HepG2 (cell line): ENCODE results near the gene DDAH2. TPM values are rescaled to one million over a fixed set of nuclear protein-coding genes. Genes with fewer than 3 reads are reported as not detected.

Source experiments
- ATAC-seq: fragments of 200-7000 bp; cut with Tn5 transposase; 3 replicates; pipeline ENCODE4 v1.9.1; 2020; ENCODE audit warnings: mild to moderate bottlenecking, moderate library complexity
- BruUV-seq: library from RNA; stranded (reverse); fragments of 400-500 nt; replicated peaks from 2 replicates; lab custom pipeline; 2021; lab: Mats Ljungman, UMichigan
- CTCF ChIA-PET: fragments of 300-600 bp; formaldehyde crosslinking; extraction: SDS; loops from one replicate; lab custom pipeline; 2021; ENCODE audit warnings: low total read pairs, inconsistent platforms, low intra/inter-chr PET ratio; lab: Yijun Ruan, JAX
- POLR2A ChIA-PET: fragments of 350-600 bp; sonication (Branson Sonifier 250); formaldehyde crosslinking; loops from one replicate; lab custom pipeline; 2020; ENCODE audit warnings: antibody characterized with exemption, inconsistent platforms; lab: Yijun Ruan, JAX
- DNase-seq: peaks from one replicate; pipeline ENCODE4 v3.0.0-alpha.2; 2015; ENCODE audit warnings: low spot score
- FAIRE-seq: peaks from 3 replicates; lab custom pipeline; 2011; peaks lifted over from hg19 to GRCh38; lab: Jason Lieb, UNC
- H2AFZ ChIP-seq: one replicate; pipeline ENCODE4 v1.6.1; 2011; ENCODE audit warnings: low read length, inconsistent platforms
- H3K27ac ChIP-seq: fragments of 300-600 bp; 3 replicates; pipeline ENCODE4 v1.8.0; 2011; ENCODE audit warnings: mixed run types, mild to moderate bottlenecking, mixed read lengths, low read length, inconsistent platforms; ENCODE audit not compliant: insufficient read depth; ENCODE audit errors: extremely low read length
- H3K27me3 ChIP-seq, 2 experiments: fragments of 200-600 bp in 1 of 2; 2 replicates in 1 of 2; 3 replicates in 1 of 2; pipeline versions ENCODE4 v1.6.0 to v1.8.0; 2011; ENCODE audit warnings: low read length in 2 of 2, mild to moderate bottlenecking in 2 of 2, moderate library complexity in 2 of 2, inconsistent platforms in 1 of 2; ENCODE audit not compliant: insufficient read depth in 2 of 2, control insufficient read depth in 1 of 2
- H3K36me3 ChIP-seq, 2 experiments: fragments of 200-600 bp in 1 of 2; replicated peaks in 1 of 2; 2 replicates in 1 of 2; 3 replicates in 1 of 2; pipeline versions ENCODE4 v1.5.1 to v1.8.0; 2011; ENCODE audit warnings: low read length in 2 of 2, inconsistent platforms in 1 of 2; ENCODE audit not compliant: insufficient read depth in 2 of 2, control insufficient read depth in 1 of 2
- H3K4me1 ChIP-seq: 2 replicates; pipeline ENCODE4 v1.5.1; 2012; ENCODE audit warnings: low read length, inconsistent platforms; ENCODE audit not compliant: insufficient read depth
- H3K4me2 ChIP-seq: 2 replicates; pipeline ENCODE4 v1.6.0; 2011; ENCODE audit warnings: low read depth, low read length, inconsistent platforms
- H3K4me3 ChIP-seq, 3 experiments: fragments of 200-600 bp in 1 of 3; sonication (generic), shearing (Covaris generic) in 1 of 3; replicated peaks in 1 of 3; 2 replicates each; pipeline ENCODE4 v1.5.1; 2011 to 2016; ENCODE audit warnings: low read length in 3 of 3, inconsistent platforms in 2 of 3, low read depth in 2 of 3, mild to moderate bottlenecking in 2 of 3, control low read depth in 1 of 3, mixed read lengths in 1 of 3; ENCODE audit not compliant: insufficient read depth in 1 of 3
- H3K79me2 ChIP-seq: one replicate; pipeline ENCODE4 v1.6.1; 2011; ENCODE audit warnings: low read length, inconsistent platforms; ENCODE audit not compliant: insufficient read depth
- H3K9ac ChIP-seq: 2 replicates; pipeline ENCODE4 v1.6.0; 2011; ENCODE audit warnings: mild to moderate bottlenecking, low read depth, low read length, inconsistent platforms; ENCODE audit not compliant: insufficient read depth
- H3K9me3 ChIP-seq: 2 replicates; pipeline ENCODE4 v1.5.1; 2012; ENCODE audit warnings: mild to moderate bottlenecking, low read length
- H4K20me1 ChIP-seq: 2 replicates; pipeline ENCODE4 v1.6.0; 2011; ENCODE audit warnings: inconsistent platforms, mild to moderate bottlenecking, low read length, moderate library complexity; ENCODE audit not compliant: insufficient read depth
- ATF7 ChIP-seq, 2 experiments: fragments of 450-650 bp in 1 of 2; sonication (generic) in 1 of 2; formaldehyde crosslinking in 1 of 2; IDR thresholded peaks; 2 replicates each; pipeline versions ENCODE4 v1.4.0 to v1.6.1; 2016 to 2020; ENCODE audit warnings: antibody characterized with exemption in 1 of 2, mild to moderate bottlenecking in 1 of 2, missing genetic modification reagents in 1 of 2
- KLF15 ChIP-seq: sonication (generic); formaldehyde crosslinking; IDR thresholded peaks from 2 replicates; pipeline ENCODE4 v1.8.1; 2023; ENCODE audit warnings: borderline replicate concordance, mild to moderate bottlenecking, inconsistent platforms, missing genetic modification reagents, mixed read lengths
- NFIB ChIP-seq: sonication (generic); formaldehyde crosslinking; IDR thresholded peaks from 2 replicates; pipeline ENCODE4 v1.9.0; 2021; ENCODE audit warnings: missing genetic modification reagents, mild to moderate bottlenecking, borderline replicate concordance
- NR2F6 ChIP-seq, 2 experiments: IDR thresholded peaks; 2 replicates each; pipeline ENCODE4 v1.6.1; 2016; ENCODE audit warnings: antibody characterized with exemption in 1 of 2, mild to moderate bottlenecking in 1 of 2
- POLR2G ChIP-seq: fragments of 200-400 bp; formaldehyde crosslinking; IDR thresholded peaks from 2 replicates; pipeline ENCODE4 v1.6.1; 2018; ENCODE audit warnings: mild to moderate bottlenecking, low read depth, low read length, moderate library complexity
- RFXANK ChIP-seq: IDR thresholded peaks from 2 replicates; pipeline ENCODE4 v1.6.1; 2016
- SAP130 ChIP-seq: IDR thresholded peaks from 2 replicates; pipeline ENCODE4 v1.6.1; 2016; ENCODE audit warnings: low read depth
- SMARCE1 ChIP-seq: fragments of 450-650 bp; IDR thresholded peaks from 2 replicates; pipeline ENCODE4 v1.6.1; 2017; ENCODE audit warnings: borderline replicate concordance
- SP5 ChIP-seq: IDR thresholded peaks from 2 replicates; pipeline ENCODE4 v1.6.1; 2016; ENCODE audit warnings: low read depth, borderline replicate concordance
- SRSF9 ChIP-seq: fragments of 200-400 bp; formaldehyde crosslinking; IDR thresholded peaks from 2 replicates; pipeline ENCODE4 v1.6.1; 2018; ENCODE audit warnings: borderline replicate concordance, mild to moderate bottlenecking, low read depth, low read length; ENCODE audit not compliant: insufficient read depth, poor library complexity, severe bottlenecking
- ZFP82 ChIP-seq: sonication (generic); formaldehyde crosslinking; IDR thresholded peaks from 2 replicates; pipeline ENCODE4 v1.5.1; 2020; ENCODE audit warnings: mild to moderate bottlenecking, missing genetic modification reagents, borderline replicate concordance
- ZNF230 ChIP-seq: sonication (generic); formaldehyde crosslinking; IDR thresholded peaks from 2 replicates; pipeline ENCODE4 v1.4.0; 2020; ENCODE audit warnings: mild to moderate bottlenecking, missing genetic modification reagents
- ZSCAN25 ChIP-seq: sonication (generic); formaldehyde crosslinking; IDR thresholded peaks from 2 replicates; pipeline ENCODE4 v1.8.0; 2022; ENCODE audit warnings: mild to moderate bottlenecking, missing genetic modification reagents
- WGBS: methylation state at CpG from one replicate; pipeline ENCODE4 v1.1.6; 2017; ENCODE audit warnings: low lambda C conversion rate; 5-methylcytosine and 5-hydroxymethylcytosine counted together
- in situ Hi-C: cut with HindIII; loops from 2 replicates; pipeline ENCODE4 v1.10.0; 2017; ENCODE audit warnings: low pct_unique_long_range_greater_than_20kb; ENCODE audit not compliant: extremely low pct_ligation_motif_present
- intact Hi-C: fragments of 100-400 bp; cut with micrococcal nuclease; formaldehyde crosslinking; loops from one replicate; pipeline ENCODE4 v1.10.0; 2022; ENCODE audit not compliant: unreplicated experiment
- polyA plus RNA-seq, 8 experiments: library from polyadenylated mRNA; depleted of rRNA in 3 of 8; stranded (reverse) in 7 of 8; unstranded in 1 of 8; fragments of >200 nt; fragmentation: Illumina TruSeq in 4 of 8; extraction: Trizol in 4 of 8; gene quantifications; 2 replicates each; pipeline versions ENCODE4 v1.2.1 to v1.2.3, GENCODE V29; 2011 to 2016; ENCODE audit warnings: low read depth in 4 of 8, missing spikeins in 1 of 8, mixed read lengths in 1 of 8; ENCODE audit not compliant: insufficient read depth in 1 of 8
- total RNA-seq, 5 experiments: library from RNA; depleted of rRNA; stranded (reverse); fragments of >200 nt; fragmentation: Illumina TruSeq; extraction: Trizol; gene quantifications; 2 replicates each; pipeline ENCODE4 v1.2.3, GENCODE V29; 2016; ENCODE audit warnings: low read depth in 1 of 5
- TF ChIP-seq, protein P1 (sequence below): sonication (generic); formaldehyde crosslinking; IDR thresholded peaks from 2 replicates; pipeline ENCODE4 v1.5.0; 2020; ENCODE audit warnings: mild to moderate bottlenecking, missing genetic modification reagents, moderate library complexity
- TF ChIP-seq, protein P2 (sequence below): sonication (generic); formaldehyde crosslinking; IDR thresholded peaks from 2 replicates; pipeline ENCODE4; 2020; ENCODE audit warnings: missing genetic modification reagents, mild to moderate bottlenecking, borderline replicate concordance
- TF ChIP-seq, protein P3 (sequence below): sonication (generic); formaldehyde crosslinking; IDR thresholded peaks from 2 replicates; pipeline ENCODE4 v1.9.0; 2022; ENCODE audit warnings: missing genetic modification reagents, mild to moderate bottlenecking, borderline replicate concordance

Gene DDAH2
- total and polyA plus RNA-seq, 2 of the 13 experiments (the other 11 are each of a cell fraction or from before 2014, with no cell fraction given): 16.4 to 21.1 TPM

- TF ChIP-seq, protein P1, sequence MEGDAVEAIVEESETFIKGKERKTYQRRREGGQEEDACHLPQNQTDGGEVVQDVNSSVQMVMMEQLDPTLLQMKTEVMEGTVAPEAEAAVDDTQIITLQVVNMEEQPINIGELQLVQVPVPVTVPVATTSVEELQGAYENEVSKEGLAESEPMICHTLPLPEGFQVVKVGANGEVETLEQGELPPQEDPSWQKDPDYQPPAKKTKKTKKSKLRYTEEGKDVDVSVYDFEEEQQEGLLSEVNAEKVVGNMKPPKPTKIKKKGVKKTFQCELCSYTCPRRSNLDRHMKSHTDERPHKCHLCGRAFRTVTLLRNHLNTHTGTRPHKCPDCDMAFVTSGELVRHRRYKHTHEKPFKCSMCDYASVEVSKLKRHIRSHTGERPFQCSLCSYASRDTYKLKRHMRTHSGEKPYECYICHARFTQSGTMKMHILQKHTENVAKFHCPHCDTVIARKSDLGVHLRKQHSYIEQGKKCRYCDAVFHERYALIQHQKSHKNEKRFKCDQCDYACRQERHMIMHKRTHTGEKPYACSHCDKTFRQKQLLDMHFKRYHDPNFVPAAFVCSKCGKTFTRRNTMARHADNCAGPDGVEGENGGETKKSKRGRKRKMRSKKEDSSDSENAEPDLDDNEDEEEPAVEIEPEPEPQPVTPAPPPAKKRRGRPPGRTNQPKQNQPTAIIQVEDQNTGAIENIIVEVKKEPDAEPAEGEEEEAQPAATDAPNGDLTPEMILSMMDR (CRISPR knock-in tag): peak; percentile 77
- no peak for TF ChIP-seq ZFP82 (CRISPR knock-in tag)
- no peak for TF ChIP-seq KLF15
- peak; percentile 49; the same call in 1 of the 2 replicates for TF ChIP-seq SAP130 (CRISPR knock-in tag)
- no peak for TF ChIP-seq RFXANK (CRISPR knock-in tag)
Observed at GRCh38 chr6:31763619-31763940, 34.5 kb upstream of the DDAH2 start (continued).

DNA sequence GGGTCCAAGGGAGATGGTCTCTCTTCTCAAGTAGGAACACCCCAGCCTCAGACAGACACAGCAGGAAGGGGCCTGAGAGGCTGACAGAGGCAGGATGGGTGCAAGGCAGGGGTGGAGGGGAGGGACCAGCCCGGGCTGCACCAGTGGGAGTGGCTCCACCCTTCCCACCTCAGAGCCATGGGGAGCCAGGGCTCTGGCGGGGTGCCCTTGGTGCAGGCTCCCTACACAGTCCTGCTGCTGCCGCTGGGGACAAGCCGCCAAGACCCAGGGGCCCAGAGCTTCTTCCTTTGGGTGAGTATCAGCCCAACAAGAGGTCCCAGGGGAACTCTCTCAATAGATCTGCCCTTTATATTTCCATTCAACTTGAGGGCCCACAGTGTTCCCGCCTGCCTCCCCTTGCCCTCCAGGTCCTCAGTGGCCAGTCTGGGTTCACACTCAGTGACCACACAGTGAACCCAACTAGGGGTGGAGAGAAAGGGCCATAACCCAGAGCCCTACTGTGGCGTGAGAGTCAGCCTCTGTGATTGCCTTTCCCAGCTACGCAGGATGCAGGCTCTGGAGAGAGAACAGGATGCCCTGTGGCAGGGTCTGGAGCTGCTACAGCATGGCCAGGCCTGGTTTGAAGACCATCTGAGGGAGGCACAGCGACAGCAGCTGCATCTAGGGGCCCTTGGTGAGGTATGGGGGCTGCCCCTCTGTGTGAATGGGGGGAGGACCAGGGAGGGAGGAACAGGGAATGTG, 33.9 kb upstream of the DDAH2 start:
- ChIA-PET CTCF (no interaction called here), POLR2A (interaction anchor here (1.0 to 1.6 kb wide), 2 partner anchors 24 to 26 kb away, joined by 3 to 10 read pairs; partner anchors contain the start of gene CLIC1)
- Histone ChIP-seq H3K4me2 (no peak overlapping the region), H3K79me2 (no peaks in the 10 kb centered on the region), H3K27me3 (no peaks in the 10 kb centered on the region), H3K36me3 (peaks cover 0 to 2% of the 10 kb centered on the region in 2 experiments; a peak in 3 of 5 replicates), H2AFZ (no peak overlapping the region), H3K4me1 (peaks cover 47% of the 10 kb centered on the region), H4K20me1 (no peaks in the 10 kb centered on the region), H3K9ac (no peak overlapping the region), H3K9me3 (no peaks in the 10 kb centered on the region), H3K27ac (no peak overlapping the region), H3K4me3 (no peak overlapping the region)
- intact Hi-C loops: no loop called here
- no peak for ATAC-seq
- FAIRE-seq: no peak
- in situ Hi-C loops: no loop called here
- 80% methylated on average over 5 of the region's 8 CpGs for WGBS
- BruUV-seq: no TSS peak
- DNase-seq: no peak
- TF ChIP-seq SMARCE1: no peak
- TF ChIP-seq ATF7 (IDR thresholded peaks at IDR 0.05): no peak
- 0 out of 2 replicates have a peak, but pooled peaks have one; percentile 51 for TF ChIP-seq ATF7 (CRISPR knock-in tag; IDR thresholded peaks at IDR 0.05)
- TF ChIP-seq ZSCAN25 (CRISPR knock-in tag): peak; percentile 16; the same call in 1 of the 2 replicates
- TF ChIP-seq ZNF230 (CRISPR knock-in tag): 0 out of 2 replicates have a peak, but pooled peaks have one; percentile 41
- TF ChIP-seq NR2F6 (IDR thresholded peaks at IDR 0.05): no peak
- no peak for TF ChIP-seq NR2F6 (CRISPR knock-in tag; IDR thresholded peaks at IDR 0.05)
- TF ChIP-seq SRSF9: no peak
- TF ChIP-seq NFIB: no peak
- TF ChIP-seq POLR2G: peak; percentile 46; the same call in 1 of the 2 replicates
- TF ChIP-seq, protein P2, sequence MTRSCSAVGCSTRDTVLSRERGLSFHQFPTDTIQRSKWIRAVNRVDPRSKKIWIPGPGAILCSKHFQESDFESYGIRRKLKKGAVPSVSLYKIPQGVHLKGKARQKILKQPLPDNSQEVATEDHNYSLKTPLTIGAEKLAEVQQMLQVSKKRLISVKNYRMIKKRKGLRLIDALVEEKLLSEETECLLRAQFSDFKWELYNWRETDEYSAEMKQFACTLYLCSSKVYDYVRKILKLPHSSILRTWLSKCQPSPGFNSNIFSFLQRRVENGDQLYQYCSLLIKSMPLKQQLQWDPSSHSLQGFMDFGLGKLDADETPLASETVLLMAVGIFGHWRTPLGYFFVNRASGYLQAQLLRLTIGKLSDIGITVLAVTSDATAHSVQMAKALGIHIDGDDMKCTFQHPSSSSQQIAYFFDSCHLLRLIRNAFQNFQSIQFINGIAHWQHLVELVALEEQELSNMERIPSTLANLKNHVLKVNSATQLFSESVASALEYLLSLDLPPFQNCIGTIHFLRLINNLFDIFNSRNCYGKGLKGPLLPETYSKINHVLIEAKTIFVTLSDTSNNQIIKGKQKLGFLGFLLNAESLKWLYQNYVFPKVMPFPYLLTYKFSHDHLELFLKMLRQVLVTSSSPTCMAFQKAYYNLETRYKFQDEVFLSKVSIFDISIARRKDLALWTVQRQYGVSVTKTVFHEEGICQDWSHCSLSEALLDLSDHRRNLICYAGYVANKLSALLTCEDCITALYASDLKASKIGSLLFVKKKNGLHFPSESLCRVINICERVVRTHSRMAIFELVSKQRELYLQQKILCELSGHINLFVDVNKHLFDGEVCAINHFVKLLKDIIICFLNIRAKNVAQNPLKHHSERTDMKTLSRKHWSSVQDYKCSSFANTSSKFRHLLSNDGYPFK (CRISPR knock-in tag): peak; percentile 27; the same call in 1 of the 2 replicates
- TF ChIP-seq SP5: no peak
- TF ChIP-seq, protein P3, sequence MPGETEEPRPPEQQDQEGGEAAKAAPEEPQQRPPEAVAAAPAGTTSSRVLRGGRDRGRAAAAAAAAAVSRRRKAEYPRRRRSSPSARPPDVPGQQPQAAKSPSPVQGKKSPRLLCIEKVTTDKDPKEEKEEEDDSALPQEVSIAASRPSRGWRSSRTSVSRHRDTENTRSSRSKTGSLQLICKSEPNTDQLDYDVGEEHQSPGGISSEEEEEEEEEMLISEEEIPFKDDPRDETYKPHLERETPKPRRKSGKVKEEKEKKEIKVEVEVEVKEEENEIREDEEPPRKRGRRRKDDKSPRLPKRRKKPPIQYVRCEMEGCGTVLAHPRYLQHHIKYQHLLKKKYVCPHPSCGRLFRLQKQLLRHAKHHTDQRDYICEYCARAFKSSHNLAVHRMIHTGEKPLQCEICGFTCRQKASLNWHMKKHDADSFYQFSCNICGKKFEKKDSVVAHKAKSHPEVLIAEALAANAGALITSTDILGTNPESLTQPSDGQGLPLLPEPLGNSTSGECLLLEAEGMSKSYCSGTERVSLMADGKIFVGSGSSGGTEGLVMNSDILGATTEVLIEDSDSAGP: 0 out of 2 replicates have a peak, but pooled peaks have one; percentile 19
